Mesenteric fat pad (tissue), 1 donor: ENCODE measurements around the gene ATP10A. TPM values are rescaled to one million over a fixed set of nuclear protein-coding genes. Genes with fewer than 3 reads are reported as not detected.

Experiments
- DNase-seq: peaks from one replicate; pipeline ENCODE4 v3.0.0-alpha.2; 2020; ENCODE audit warnings: low spot score
- total RNA-seq: library from RNA; stranded (reverse); fragmentation: NEBNext Ultra II Directional; extraction: Animal tissue kit (Norgen Biotek cat#: 25700); gene quantifications from one replicate; pipeline ENCODE4 v1.2.1, GENCODE V29; 2021
- donor health status: DM: yes; HTN: yes; CAD: no.

Gene ATP10A
- total RNA-seq, 1 donor from 2014 or later = 27.2 TPM

DNA sequence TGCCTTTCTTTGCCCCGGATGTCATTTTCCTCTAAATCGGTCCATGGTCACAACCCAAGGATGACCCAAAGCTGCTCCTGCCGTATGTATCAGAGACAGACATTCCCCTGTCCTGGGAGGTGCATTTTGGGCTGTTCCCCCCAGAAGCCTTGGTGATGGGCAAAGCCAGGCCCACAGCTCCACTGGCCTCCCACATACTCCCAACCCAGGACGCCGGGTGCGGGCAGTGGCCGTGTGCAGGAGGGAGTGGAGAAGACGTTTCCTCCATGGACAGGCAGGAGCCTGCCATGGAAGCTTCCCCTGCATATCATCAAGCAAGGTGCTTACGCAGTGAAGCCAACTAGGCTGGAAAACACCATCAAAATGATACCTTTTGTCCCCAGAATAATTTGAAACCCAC, 175.0 kb downstream of the ATP10A start:
- peak; percentile 62 for DNase-seq

DNA sequence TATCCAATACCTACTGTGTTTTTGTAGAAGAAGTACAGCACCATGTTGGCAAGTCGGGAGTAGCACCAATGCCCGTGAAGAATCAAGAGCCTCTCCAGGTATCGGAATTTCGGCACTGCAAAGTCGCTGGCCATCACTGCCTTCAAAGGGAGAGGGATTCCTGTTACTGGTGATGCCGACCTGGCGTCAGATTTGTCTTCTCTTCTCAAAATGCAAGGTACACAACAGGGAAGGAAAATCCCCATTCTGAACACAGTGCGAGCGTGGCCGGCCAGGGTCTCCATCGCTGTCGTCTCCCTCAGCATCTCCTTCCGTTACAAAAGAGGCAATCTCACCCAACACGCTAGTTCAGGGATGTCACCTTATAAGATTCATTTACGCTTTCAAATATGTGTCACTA, 175.4 kb downstream of the ATP10A start:
- DNase-seq = peak; percentile 49

DNA sequence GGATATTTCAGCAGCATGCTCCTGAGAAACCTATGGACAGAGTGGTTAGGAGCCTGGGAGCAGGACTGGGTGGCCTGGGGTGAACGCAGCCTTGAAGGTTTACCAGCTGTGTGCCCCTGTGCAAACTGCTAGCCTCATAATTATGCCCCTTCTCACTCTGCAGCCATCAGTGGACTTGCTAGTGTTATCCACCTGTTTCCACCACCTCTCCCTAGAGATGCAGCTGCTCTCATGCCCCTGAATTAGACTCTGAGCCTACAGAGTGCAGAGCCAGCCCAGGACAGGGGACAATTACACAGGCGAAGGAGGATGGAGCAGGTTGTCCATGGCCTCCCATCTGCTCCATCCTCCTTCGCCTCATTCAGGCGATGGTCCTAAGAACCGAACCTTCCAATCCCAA, 175.9 kb downstream of the ATP10A start:
- no peak for DNase-seq

DNA sequence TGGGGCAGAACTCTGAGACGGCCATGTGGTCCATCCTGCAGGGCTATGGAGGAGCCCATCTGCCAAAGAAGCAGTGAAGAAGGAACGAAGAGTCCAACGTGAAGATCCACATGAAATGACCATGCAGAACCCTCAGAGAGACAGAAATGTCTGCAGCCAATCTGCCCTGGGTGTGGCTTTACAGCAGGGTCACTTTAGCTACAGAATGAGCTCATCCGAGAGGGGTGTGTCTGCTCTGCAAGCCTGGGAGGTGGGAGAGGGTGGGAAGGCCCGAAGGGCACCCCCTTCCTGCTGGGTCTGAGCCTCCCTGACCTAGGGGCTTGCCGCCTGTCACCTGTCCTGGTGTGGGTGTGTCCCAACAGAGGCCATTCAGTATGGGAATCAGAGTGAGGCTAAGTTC, 176.3 kb downstream of the ATP10A start:
- peak; percentile 77 for DNase-seq

DNA sequence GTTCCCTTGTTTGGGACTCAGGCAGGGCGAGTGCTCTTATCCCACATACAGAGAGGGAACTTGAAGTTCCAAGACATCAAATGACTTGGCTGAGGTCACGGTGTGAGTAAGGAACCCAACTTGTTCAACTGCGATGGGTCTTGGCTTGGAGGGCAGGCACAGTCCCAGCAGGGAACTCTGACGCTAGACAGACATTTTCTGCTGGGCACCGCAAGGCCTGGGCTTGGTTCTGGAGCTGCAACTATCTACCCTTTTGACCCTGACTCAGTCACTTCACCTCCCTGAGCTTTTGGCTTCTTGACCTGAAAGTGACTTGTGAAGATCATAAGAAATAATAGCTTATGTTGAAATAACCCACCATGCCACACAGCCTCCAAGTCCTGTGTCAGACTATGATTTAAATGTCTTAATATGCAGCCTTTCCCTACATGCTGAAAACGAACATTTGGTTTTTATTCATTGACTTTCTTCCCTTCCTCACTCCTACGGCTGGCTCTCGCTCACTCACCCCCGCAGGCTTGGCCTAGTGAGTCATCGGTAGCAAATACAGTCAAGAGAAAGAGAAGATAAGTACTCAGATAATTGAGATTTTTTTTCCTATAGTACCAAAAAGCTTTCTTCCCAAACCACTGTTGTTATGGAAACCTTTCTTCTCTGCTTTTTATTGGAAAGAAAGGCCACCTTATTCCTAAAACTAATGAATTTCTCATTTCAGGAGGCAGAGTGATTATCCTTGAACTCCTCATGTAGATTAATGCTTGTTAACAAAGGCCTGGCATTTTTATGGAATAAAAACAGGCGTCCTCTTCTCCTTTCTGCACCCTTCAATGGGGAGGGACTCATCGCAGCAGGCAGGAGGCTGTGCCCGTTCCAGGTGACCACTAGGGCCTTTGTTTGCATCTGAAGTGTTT, 178.4 kb downstream of the ATP10A start:
- peak; percentile 82 for DNase-seq

DNA sequence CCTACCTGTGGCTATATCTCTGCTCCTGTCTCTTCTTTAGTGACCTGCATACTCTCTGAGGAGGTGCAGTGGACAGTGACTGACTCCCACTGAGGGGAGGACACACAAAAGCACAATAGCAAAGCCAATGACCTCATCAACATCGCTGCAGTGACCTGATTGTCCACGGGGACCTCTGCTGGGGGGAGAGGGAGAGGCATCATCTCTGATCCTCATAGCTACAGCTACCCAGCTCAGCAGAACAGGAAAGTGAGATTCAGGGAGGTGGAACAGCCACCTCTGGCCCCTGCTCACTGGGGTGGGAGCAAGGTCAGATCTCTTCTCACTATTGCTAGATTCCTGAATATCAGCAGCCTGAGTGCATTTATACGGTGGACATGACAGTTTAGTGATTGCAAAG, 179.2 kb downstream of the ATP10A start:
- peak; percentile 64 for DNase-seq

DNA sequence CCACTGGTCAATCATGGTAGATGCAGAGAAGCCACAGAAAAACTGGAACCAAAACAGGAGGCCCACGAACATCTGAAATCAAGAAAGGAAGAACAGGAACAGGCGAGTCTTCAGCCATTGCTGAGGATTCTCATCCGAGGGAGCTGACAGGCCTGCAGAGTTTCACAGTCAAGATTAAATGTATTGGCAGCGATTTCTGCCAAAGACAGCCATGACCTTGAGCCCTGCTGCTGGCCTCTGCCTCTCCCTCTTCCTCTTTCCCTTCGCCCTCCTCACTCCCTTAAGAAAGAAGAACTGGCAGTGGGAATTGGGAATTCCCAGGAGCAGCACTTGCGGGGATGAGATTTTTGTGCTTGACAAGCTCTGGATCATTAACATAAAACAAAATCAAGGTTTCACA, 179.7 kb downstream of the ATP10A start:
- no peak for DNase-seq

GRCh38 chr15:25682340-25682739, 180.8 kb downstream of the ATP10A start:
- DNase-seq = peak; percentile 68

DNA sequence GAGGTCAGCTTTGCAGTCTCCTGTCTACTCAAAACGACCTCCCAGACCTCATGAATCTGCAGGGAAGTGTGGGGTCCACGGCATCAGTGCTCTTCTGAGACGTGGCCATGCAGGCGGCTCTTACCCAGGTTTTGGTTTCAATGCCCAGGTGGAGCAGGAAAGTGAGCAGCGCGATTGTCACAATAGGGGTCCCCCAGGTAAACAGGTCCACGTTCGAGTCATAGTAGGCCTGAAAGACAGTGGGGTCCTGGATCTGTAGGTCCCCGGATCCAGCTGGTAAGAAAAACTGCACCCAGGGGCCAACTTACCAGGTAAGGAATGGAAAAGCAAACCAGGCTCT, 182.5 kb downstream of the ATP10A start:
- peak; percentile 65 for DNase-seq

DNA sequence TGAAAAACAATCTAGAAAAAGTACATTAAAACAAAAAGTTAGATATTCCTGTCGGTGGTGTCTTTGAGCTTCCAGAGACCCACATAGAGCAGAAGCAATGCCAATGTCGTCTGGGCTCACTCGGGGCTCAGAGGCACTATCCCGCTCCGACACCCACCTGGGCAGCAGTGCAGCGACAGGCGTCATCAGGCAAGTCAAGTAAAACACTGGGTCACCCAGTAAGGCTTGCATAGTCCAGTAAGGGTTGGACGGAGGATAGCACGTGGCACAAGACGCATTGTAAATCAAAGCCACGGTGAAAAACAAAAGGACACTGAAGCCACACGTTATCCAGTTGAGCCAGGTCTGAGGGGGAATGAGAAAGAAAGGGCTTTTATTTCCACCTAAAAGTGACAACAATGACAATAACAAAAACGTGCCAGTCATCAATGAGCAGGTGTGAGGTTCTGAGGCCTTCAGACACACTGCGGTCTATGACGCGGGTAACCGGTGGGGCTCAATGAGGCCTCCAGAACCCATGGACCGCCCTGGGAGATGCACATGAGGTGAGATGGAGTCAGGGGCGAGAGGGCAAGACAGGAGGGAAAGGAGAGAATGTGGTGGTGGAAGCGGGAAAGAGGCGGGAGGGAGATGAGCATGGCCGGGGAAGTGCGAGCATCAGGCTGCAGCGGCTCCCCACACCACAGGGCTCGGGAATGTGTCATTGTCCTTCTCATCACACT, 183.0 kb downstream of the ATP10A start:
- DNase-seq = peak; percentile 62

GRCh38 chr15:25679492-25679891, 183.6 kb downstream of the ATP10A start:
- no peak for DNase-seq

DNA sequence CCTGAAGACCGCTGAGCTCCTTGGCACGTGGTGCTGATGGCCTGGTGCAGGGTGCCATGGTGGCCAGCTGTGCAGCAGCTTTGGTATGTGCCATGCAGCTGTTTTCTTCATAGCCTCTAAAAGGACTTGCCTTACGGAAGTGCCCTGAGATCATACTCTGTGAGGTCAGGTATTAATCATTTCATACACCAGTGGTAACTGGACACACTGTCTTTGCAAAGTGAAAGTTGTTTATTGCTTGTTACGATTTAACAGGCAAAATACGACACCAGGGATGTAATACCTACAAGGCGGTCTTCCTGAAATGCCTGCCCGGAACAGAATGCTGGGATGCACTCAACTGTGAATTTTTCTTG, 184.6 kb downstream of the ATP10A start:
- DNase-seq = no peak

DNA sequence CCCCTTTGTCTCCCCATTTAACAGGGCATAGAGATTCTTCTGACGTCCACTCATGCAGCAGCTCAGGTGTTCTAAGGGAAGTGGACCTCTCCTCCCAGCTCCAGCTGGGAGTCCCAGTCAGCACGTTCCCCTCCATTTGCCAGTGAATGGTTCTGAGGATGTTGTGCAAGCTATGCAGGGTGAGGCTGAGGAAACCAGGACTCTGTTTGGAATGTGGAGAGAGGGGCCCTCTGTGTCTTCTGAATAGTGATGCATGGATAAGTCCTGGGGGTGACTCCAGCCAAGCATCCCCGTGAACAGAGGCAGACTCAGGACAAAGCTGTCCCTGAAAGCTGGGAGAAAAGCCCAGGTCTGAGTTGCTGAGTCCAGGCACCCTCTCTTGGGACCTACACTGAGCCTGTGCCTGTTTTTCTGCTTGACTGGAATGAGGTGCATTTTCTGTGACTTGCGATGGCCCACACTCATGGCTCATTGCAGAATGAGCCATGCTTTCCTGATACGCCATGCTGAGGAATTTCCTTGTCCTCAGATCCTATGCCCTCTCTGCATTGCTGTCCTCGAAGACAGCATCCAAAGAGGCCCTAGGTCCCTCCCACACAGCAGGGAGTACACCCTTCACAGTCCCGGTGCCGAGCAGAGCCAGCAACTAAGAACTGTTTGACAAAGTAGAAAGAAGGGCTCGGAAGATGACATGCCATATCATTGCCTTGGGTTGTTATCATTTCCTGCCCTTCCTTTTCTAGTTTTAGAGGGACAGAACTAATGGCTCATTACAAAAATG, 185.2 kb downstream of the ATP10A start:
- peak; percentile 73 for DNase-seq

GRCh38 chr15:25676070-25676469, 187.1 kb downstream of the ATP10A start:
- no peak for DNase-seq

GRCh38 chr15:25675396-25675795, 187.7 kb downstream of the ATP10A start:
- DNase-seq = no peak

DNA sequence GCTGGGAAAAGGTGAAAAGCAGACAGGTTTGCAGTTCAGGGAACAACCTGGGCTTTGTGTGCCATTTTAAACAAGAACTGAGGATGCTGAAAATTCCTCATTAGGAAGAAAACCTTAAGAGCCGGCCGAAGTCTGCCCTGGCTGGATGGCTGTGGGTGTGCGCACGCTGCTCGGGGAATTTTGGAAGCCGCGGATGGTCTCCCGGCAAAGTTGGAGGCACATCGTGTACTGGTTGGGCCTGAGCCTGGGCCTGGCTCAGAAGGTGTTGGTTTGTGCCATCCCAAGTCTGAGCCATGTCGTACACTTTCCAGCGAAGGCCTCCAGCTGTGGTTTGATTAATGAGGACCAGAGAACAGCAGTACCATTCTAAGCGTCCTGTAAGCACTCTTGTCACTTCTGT, 188.2 kb downstream of the ATP10A start:
- no peak for DNase-seq

DNA sequence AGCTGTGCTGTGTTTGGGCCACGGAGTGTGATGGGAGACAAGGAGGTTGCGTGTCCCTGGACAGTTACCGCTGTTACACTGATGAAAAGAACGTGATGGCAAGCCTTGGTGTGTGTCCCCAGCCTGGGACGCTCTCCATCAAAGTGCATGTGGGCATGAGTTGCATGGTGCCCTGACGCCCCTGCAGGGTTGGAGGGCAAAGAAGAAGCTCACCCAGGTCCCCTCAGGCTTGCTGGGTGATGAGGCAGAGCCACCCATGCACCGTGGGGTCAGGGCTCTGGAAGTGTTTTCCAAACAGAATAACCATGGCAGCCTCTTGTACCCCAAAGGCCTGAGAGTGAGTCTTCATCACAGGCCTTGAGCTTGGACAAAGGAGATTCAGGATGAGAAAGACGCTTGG, 189.2 kb downstream of the ATP10A start:
- no peak for DNase-seq

DNA sequence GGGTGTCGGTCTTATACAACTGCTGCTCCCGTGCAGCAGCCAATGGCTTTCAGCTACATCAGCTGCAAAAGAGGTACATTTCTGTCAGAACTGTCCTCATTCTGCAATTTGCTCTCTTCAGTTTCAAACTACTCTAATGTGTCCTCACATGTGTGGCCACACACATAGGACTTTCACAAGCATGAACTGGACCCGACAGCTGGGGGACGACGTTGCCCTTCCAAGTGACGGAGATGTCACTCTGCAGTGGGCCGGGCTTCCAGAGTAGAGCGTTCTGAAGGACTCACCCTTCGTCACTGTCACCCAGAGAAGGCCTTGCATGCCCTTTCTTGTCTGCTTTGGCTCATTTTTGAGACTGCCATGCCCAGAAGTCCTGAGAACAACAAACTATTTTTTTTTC, 189.8 kb downstream of the ATP10A start:
- no peak for DNase-seq

DNA sequence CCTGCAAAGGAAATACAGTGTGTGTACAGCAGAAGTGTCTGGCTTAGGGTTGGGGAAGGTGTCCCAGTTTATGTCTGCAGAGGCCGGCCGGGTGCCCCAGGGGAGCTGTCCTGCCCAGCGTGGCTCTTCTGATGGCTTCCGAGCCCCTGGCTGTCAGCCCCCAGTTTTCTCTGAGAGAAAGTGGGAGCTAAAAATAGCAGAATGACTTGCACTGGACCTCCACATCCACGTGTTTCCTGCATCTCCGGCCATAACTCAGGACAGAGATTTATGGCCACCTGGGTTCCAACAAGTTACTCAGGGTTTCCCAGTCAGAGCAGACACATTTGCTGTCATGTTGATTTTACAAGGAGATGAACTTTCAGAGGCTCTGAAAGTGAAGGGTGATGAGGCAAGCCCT, 192.0 kb downstream of the ATP10A start:
- no peak for DNase-seq

GRCh38 chr15:25670621-25671020, 192.5 kb downstream of the ATP10A start:
- DNase-seq = no peak

DNA sequence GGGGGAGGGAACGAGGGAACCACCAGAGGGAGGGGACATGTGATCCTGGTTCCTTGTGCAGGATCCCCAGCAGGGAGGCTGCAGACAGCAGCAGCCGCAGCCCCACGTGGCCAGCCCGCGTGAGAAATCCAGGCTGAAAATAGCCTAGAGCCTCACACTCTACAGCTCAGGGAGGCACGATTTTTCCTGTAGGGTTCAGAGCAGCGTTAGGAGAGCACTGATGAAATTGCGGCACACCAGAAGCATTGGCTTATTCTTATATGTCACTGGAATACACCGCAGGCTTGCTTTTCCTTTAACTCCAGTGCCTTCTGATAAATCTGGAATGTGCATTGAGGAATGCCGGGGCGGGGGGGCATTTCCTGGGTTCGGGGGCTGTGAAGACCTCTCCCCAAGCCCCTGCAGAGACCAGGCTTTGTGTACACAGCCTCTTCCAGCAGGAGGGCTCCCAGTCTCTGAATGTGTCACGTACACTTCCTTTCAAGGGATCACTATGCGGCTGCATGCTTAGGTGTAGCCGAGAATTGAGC, 193.0 kb downstream of the ATP10A start:
- no peak for DNase-seq

DNA sequence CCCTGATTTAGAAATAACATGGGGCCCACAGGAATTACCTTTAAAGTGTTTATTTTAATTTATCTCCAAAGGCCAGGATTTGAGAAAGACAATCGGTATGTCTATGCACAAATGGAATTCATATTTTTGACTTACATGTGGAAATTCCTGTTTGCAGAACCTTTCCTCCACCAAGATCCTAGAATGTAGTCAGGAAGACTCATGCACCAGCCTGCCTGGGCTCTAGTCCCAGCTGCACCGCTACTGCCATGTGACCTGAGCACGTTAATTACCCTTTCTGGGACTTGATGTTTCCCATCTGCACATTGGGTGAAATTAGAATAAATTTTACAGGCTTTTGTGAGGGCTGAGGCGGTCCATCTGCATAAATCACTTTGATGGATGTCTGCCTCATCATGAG, 194.2 kb downstream of the ATP10A start:
- DNase-seq = no peak
